HepG2 (cell line): ENCODE data around the gene DCAF15. TPM values are rescaled to one million over a fixed set of nuclear protein-coding genes. Genes with fewer than 3 reads are reported as not detected.

Experiments used
- ATAC-seq: fragments of 200-7000 bp; cut with Tn5 transposase; 3 replicates; pipeline ENCODE4 v1.9.1; 2020; ENCODE audit warnings: mild to moderate bottlenecking, moderate library complexity
- BruUV-seq: library from RNA; stranded (reverse); fragments of 400-500 nt; replicated peaks from 2 replicates; lab custom pipeline; 2021; lab: Mats Ljungman, UMichigan
- CTCF ChIA-PET: fragments of 300-600 bp; formaldehyde crosslinking; extraction: SDS; loops from one replicate; lab custom pipeline; 2021; ENCODE audit warnings: low total read pairs, inconsistent platforms, low intra/inter-chr PET ratio; lab: Yijun Ruan, JAX
- POLR2A ChIA-PET: fragments of 350-600 bp; sonication (Branson Sonifier 250); formaldehyde crosslinking; loops from one replicate; lab custom pipeline; 2020; ENCODE audit warnings: antibody characterized with exemption, inconsistent platforms; lab: Yijun Ruan, JAX
- DNase-seq: peaks from one replicate; pipeline ENCODE4 v3.0.0-alpha.2; 2015; ENCODE audit warnings: low spot score
- FAIRE-seq: peaks from 3 replicates; lab custom pipeline; 2011; peaks lifted over from hg19 to GRCh38; lab: Jason Lieb, UNC
- H2AFZ ChIP-seq: one replicate; pipeline ENCODE4 v1.6.1; 2011; ENCODE audit warnings: low read length, inconsistent platforms
- H3K27ac ChIP-seq: fragments of 300-600 bp; 3 replicates; pipeline ENCODE4 v1.8.0; 2011; ENCODE audit warnings: mixed run types, mild to moderate bottlenecking, mixed read lengths, low read length, inconsistent platforms; ENCODE audit not compliant: insufficient read depth; ENCODE audit errors: extremely low read length
- H3K27me3 ChIP-seq, 2 experiments: fragments of 200-600 bp in 1 of 2; 2 replicates in 1 of 2; 3 replicates in 1 of 2; pipeline versions ENCODE4 v1.6.0 to v1.8.0; 2011; ENCODE audit warnings: low read length in 2 of 2, mild to moderate bottlenecking in 2 of 2, moderate library complexity in 2 of 2, inconsistent platforms in 1 of 2; ENCODE audit not compliant: insufficient read depth in 2 of 2, control insufficient read depth in 1 of 2
- H3K36me3 ChIP-seq, 2 experiments: fragments of 200-600 bp in 1 of 2; replicated peaks in 1 of 2; 2 replicates in 1 of 2; 3 replicates in 1 of 2; pipeline versions ENCODE4 v1.5.1 to v1.8.0; 2011; ENCODE audit warnings: low read length in 2 of 2, inconsistent platforms in 1 of 2; ENCODE audit not compliant: insufficient read depth in 2 of 2, control insufficient read depth in 1 of 2
- H3K4me1 ChIP-seq: 2 replicates; pipeline ENCODE4 v1.5.1; 2012; ENCODE audit warnings: low read length, inconsistent platforms; ENCODE audit not compliant: insufficient read depth
- H3K4me2 ChIP-seq: 2 replicates; pipeline ENCODE4 v1.6.0; 2011; ENCODE audit warnings: low read depth, low read length, inconsistent platforms
- H3K4me3 ChIP-seq, 3 experiments: fragments of 200-600 bp in 1 of 3; sonication (generic), shearing (Covaris generic) in 1 of 3; replicated peaks in 1 of 3; 2 replicates each; pipeline ENCODE4 v1.5.1; 2011 to 2016; ENCODE audit warnings: low read length in 3 of 3, inconsistent platforms in 2 of 3, low read depth in 2 of 3, mild to moderate bottlenecking in 2 of 3, control low read depth in 1 of 3, mixed read lengths in 1 of 3; ENCODE audit not compliant: insufficient read depth in 1 of 3
- H3K79me2 ChIP-seq: one replicate; pipeline ENCODE4 v1.6.1; 2011; ENCODE audit warnings: low read length, inconsistent platforms; ENCODE audit not compliant: insufficient read depth
- H3K9ac ChIP-seq: 2 replicates; pipeline ENCODE4 v1.6.0; 2011; ENCODE audit warnings: mild to moderate bottlenecking, low read depth, low read length, inconsistent platforms; ENCODE audit not compliant: insufficient read depth
- H3K9me3 ChIP-seq: 2 replicates; pipeline ENCODE4 v1.5.1; 2012; ENCODE audit warnings: mild to moderate bottlenecking, low read length
- H4K20me1 ChIP-seq: 2 replicates; pipeline ENCODE4 v1.6.0; 2011; ENCODE audit warnings: inconsistent platforms, mild to moderate bottlenecking, low read length, moderate library complexity; ENCODE audit not compliant: insufficient read depth
- AGO2 ChIP-seq: fragments of 200-400 bp; formaldehyde crosslinking; optimal IDR thresholded peaks from 2 replicates; pipeline ENCODE3; 2017; ENCODE audit warnings: mild to moderate bottlenecking, low read depth, low read length, moderate library complexity
- ETS1 ChIP-seq: sonication (generic); formaldehyde crosslinking; IDR thresholded peaks from 2 replicates; pipeline ENCODE4 v1.4.0; 2020; ENCODE audit warnings: missing genetic modification reagents
- FOXA3 ChIP-seq: IDR thresholded peaks from 2 replicates; pipeline ENCODE4 v1.6.1; 2016; ENCODE audit warnings: missing genetic modification reagents, missing compliant biosample characterization
- NFATC3 ChIP-seq: sonication (generic); formaldehyde crosslinking; IDR thresholded peaks from 2 replicates; pipeline ENCODE4 v1.5.1; 2020; ENCODE audit warnings: mild to moderate bottlenecking, missing genetic modification reagents
- PHF21A ChIP-seq: sonication (generic); formaldehyde crosslinking; IDR thresholded peaks from 2 replicates; pipeline ENCODE4 v1.5.0; 2020; ENCODE audit warnings: mild to moderate bottlenecking, missing genetic modification reagents
- ZNF101 ChIP-seq: sonication (generic); formaldehyde crosslinking; IDR thresholded peaks from 2 replicates; pipeline ENCODE4 v1.4.0; 2020; ENCODE audit warnings: mild to moderate bottlenecking, low read depth, missing genetic modification reagents, borderline replicate concordance
- ZNF264 ChIP-seq: sonication (generic); formaldehyde crosslinking; IDR thresholded peaks from 2 replicates; pipeline ENCODE4 v1.4.0; 2020; ENCODE audit warnings: missing genetic modification reagents
- ZNF296 ChIP-seq: sonication (generic); formaldehyde crosslinking; conservative IDR thresholded peaks from 2 replicates; pipeline ENCODE4 v1.5.0; 2020; ENCODE audit warnings: mild to moderate bottlenecking, missing genetic modification reagents
- ZNF841 ChIP-seq: sonication (generic); formaldehyde crosslinking; IDR thresholded peaks from 2 replicates; pipeline ENCODE4 v1.8.1; 2023; ENCODE audit warnings: missing genetic modification reagents, borderline replicate concordance
- WGBS: methylation state at CpG from one replicate; pipeline ENCODE4 v1.1.6; 2017; ENCODE audit warnings: low lambda C conversion rate; 5-methylcytosine and 5-hydroxymethylcytosine counted together
- in situ Hi-C: cut with HindIII; loops from 2 replicates; pipeline ENCODE4 v1.10.0; 2017; ENCODE audit warnings: low pct_unique_long_range_greater_than_20kb; ENCODE audit not compliant: extremely low pct_ligation_motif_present
- intact Hi-C: fragments of 100-400 bp; cut with micrococcal nuclease; formaldehyde crosslinking; loops from one replicate; pipeline ENCODE4 v1.10.0; 2022; ENCODE audit not compliant: unreplicated experiment
- polyA plus RNA-seq, 8 experiments: library from polyadenylated mRNA; depleted of rRNA in 3 of 8; stranded (reverse) in 7 of 8; unstranded in 1 of 8; fragments of >200 nt; fragmentation: Illumina TruSeq in 4 of 8; extraction: Trizol in 4 of 8; gene quantifications; 2 replicates each; pipeline versions ENCODE4 v1.2.1 to v1.2.3, GENCODE V29; 2011 to 2016; ENCODE audit warnings: low read depth in 4 of 8, missing spikeins in 1 of 8, mixed read lengths in 1 of 8; ENCODE audit not compliant: insufficient read depth in 1 of 8
- total RNA-seq, 5 experiments: library from RNA; depleted of rRNA; stranded (reverse); fragments of >200 nt; fragmentation: Illumina TruSeq; extraction: Trizol; gene quantifications; 2 replicates each; pipeline ENCODE4 v1.2.3, GENCODE V29; 2016; ENCODE audit warnings: low read depth in 1 of 5

DCAF15 gene
- total and polyA plus RNA-seq, 2 of the 13 experiments (the other 11 are each of a cell fraction or from before 2014, with no cell fraction given): 13.6 to 14.0 TPM

GRCh38 chr19:13982773-13983172, 30.5 kb downstream of the DCAF15 start:
- Histone ChIP-seq H3K4me3 (no peak overlapping the region), H3K4me2 (no peak overlapping the region), H3K9me3 (no peaks in the 10 kb centered on the region), H2AFZ (no peak overlapping the region), H3K27me3 (no peaks in the 10 kb centered on the region), H3K4me1 (peaks cover 22% of the 10 kb centered on the region), H3K27ac (no peak overlapping the region), H4K20me1 (no peaks in the 10 kb centered on the region), H3K9ac (no peak overlapping the region), H3K79me2 (no peaks in the 10 kb centered on the region), H3K36me3 (peaks cover 5 to 12% of the 10 kb centered on the region in 2 experiments; a peak in 3 of 5 replicates)
- in situ Hi-C loops: no loop called here
- TF ChIP-seq FOXA3 (CRISPR knock-in tag) (no peak), ETS1 (no peak), ZNF841 (no peak), PHF21A (CRISPR knock-in tag) (no peak), ZNF101 (no peak), ZNF264 (CRISPR knock-in tag) (no peak), NFATC3 (CRISPR knock-in tag) (no peak)
- no TSS peak for BruUV-seq
- DNase-seq (no peak), FAIRE-seq (no peak), ATAC-seq (no peak)
- ChIA-PET POLR2A (no interaction called here), CTCF (no interaction called here)
- 91% methylated on average over 6 of the region's 9 CpGs for WGBS
- intact Hi-C loops: no loop called here

GRCh38 chr19:13983213-13983889, 31.0 kb downstream of the DCAF15 start:
- ChIA-PET CTCF (no interaction called here), POLR2A (no interaction called here)
- intact Hi-C loops: no loop called here
- in situ Hi-C loops: no loop called here
- Histone ChIP-seq H3K9ac (no peak overlapping the region), H3K27ac (no peak overlapping the region), H3K27me3 (no peaks in the 10 kb centered on the region), H3K4me2 (no peak overlapping the region), H3K4me3 (no peak overlapping the region), H3K9me3 (no peaks in the 10 kb centered on the region), H2AFZ (no peak overlapping the region), H3K4me1 (peaks cover 22% of the 10 kb centered on the region), H4K20me1 (no peaks in the 10 kb centered on the region), H3K36me3 (peaks cover 5 to 12% of the 10 kb centered on the region in 2 experiments; a peak in 3 of 5 replicates), H3K79me2 (no peaks in the 10 kb centered on the region)
- ATAC-seq (no peak), DNase-seq (no peak), FAIRE-seq (no peak)
- no TSS peak for BruUV-seq
- TF ChIP-seq ZNF296 (CRISPR knock-in tag) (no peak), AGO2 (peak; percentile 5)
- WGBS: 83% methylated on average over 2 of the region's 21 CpGs
